B cell (primary cell): ENCODE results near the gene ALDOA. TPM values are rescaled to one million over a fixed set of nuclear protein-coding genes. Genes with fewer than 3 reads are reported as not detected.

Experiments used
- ATAC-seq: fragments of 200-7000 bp; cut with Tn5 transposase; one replicate; pipeline ENCODE4 v1.10.0; 2021; ENCODE audit warnings: low read depth, mild to moderate bottlenecking, moderate number of reproducible peaks, moderate library complexity
- CTCF ChIA-PET: fragments of 350-600 bp; sonication (Branson Sonifier 250); formaldehyde crosslinking; loops from one replicate; lab custom pipeline; 2021; ENCODE audit warnings: antibody characterized with exemption, inconsistent platforms; lab: Charles Lee
- POLR2A ChIA-PET: fragments of 350-600 bp; sonication (Branson Sonifier 250); formaldehyde crosslinking; loops from one replicate; lab custom pipeline; 2021; ENCODE audit warnings: antibody characterized with exemption; lab: Charles Lee
- DNase-seq: peaks from one replicate; pipeline ENCODE4 v3.0.0; 2013
- H2AFZ ChIP-seq: 2 replicates; pipeline ENCODE4 v1.6.1; 2012; ENCODE audit warnings: mild to moderate bottlenecking, low read depth, low read length; ENCODE audit not compliant: insufficient read depth, poor library complexity, severe bottlenecking
- H3K27ac ChIP-seq, 2 donors: 1 replicate in 1 of 2; 2 replicates in 1 of 2; pipeline ENCODE4 v1.5.1; 2012 to 2013; ENCODE audit warnings: low read length in 2 of 2, mild to moderate bottlenecking in 2 of 2, moderate library complexity in 1 of 2
- H3K27me3 ChIP-seq, 4 experiments: fragments of 200-600 bp in 1 of 4; sonication (generic) in 1 of 4; replicated peaks in 1 of 4; 1 replicate in 2 of 4; 2 replicates in 2 of 4; pipeline versions ENCODE4 v1.6.1 to v1.7.0; 2013 to 2016; ENCODE audit warnings: low read length in 3 of 4, mild to moderate bottlenecking in 2 of 4, mixed read lengths in 1 of 4, moderate library complexity in 1 of 4; ENCODE audit not compliant: insufficient read depth in 4 of 4, control insufficient read depth in 3 of 4; ENCODE audit errors: control extremely low read depth in 1 of 4
- H3K36me3 ChIP-seq, 2 experiments: replicated peaks in 1 of 2; 1 replicate in 1 of 2; 2 replicates in 1 of 2; pipeline versions ENCODE4 v1.6.1 to v1.7.1; 2013; ENCODE audit warnings: low read length in 1 of 2; ENCODE audit not compliant: insufficient read depth in 2 of 2, control insufficient read depth in 1 of 2; ENCODE audit errors: control extremely low read depth in 1 of 2, extremely low read depth in 1 of 2
- H3K4me1 ChIP-seq, 2 donors: fragments of 200-600 bp in 1 of 2; sonication (generic) in 1 of 2; 1 replicate in 1 of 2; 2 replicates in 1 of 2; pipeline versions ENCODE4 v1.5.1 to v1.6.1; 2013 to 2017; ENCODE audit warnings: low read length in 2 of 2; ENCODE audit not compliant: control insufficient read depth in 2 of 2, insufficient read depth in 2 of 2
- H3K4me2 ChIP-seq: replicated peaks from 2 replicates; pipeline ENCODE3; 2012; ENCODE audit warnings: mild to moderate bottlenecking, low read depth, low read length; ENCODE audit not compliant: poor library complexity, severe bottlenecking
- H3K4me3 ChIP-seq, 5 experiments: fragments of 200-600 bp in 1 of 5; sonication (generic) in 1 of 5; 1 replicate in 3 of 5; 2 replicates in 2 of 5; pipeline versions ENCODE4 v1.5.1 to v1.7.0; 2011 to 2016; ENCODE audit warnings: low read length in 4 of 5, mild to moderate bottlenecking in 4 of 5, low read depth in 2 of 5, control low read depth in 1 of 5, moderate library complexity in 1 of 5; ENCODE audit not compliant: insufficient read depth in 1 of 5; ENCODE audit errors: control extremely low read depth in 1 of 5, extremely low read depth in 1 of 5
- H3K79me2 ChIP-seq: fragments of 200-600 bp; sonication (generic); one replicate; pipeline ENCODE4 v1.6.0; 2016; ENCODE audit warnings: low read length; ENCODE audit not compliant: control insufficient read depth, insufficient read depth
- H3K9ac ChIP-seq: fragments of 200-600 bp; sonication (generic); 2 replicates; pipeline ENCODE4 v1.6.1; 2017; ENCODE audit warnings: mild to moderate bottlenecking, low read length, moderate library complexity
- H3K9me3 ChIP-seq, 3 donors: one replicate each; pipeline versions ENCODE4 v1.6.1 to v1.7.1; 2013; ENCODE audit warnings: low read length in 2 of 3; ENCODE audit not compliant: control insufficient read depth in 2 of 3, insufficient read depth in 1 of 3; ENCODE audit errors: control extremely low read depth in 1 of 3
- H4K20me1 ChIP-seq: 2 replicates; pipeline ENCODE4 v1.6.0; 2012; ENCODE audit warnings: mild to moderate bottlenecking, low read length; ENCODE audit not compliant: insufficient read depth, control insufficient read depth, poor library complexity, severe bottlenecking
- H3K27ac Mint-ChIP-seq: one replicate; pipeline ENCODE4 v1.8.0; 2021; ENCODE audit warnings: mixed read lengths
- H3K27me3 Mint-ChIP-seq: one replicate; pipeline ENCODE4 v1.8.0; 2021; ENCODE audit warnings: mixed read lengths
- H3K4me1 Mint-ChIP-seq: one replicate; pipeline ENCODE4 v1.8.0; 2021; ENCODE audit warnings: mixed read lengths
- H3K4me3 Mint-ChIP-seq: one replicate; pipeline ENCODE4 v1.8.0; 2021; ENCODE audit warnings: mixed read lengths
- H3K9me3 Mint-ChIP-seq: one replicate; pipeline ENCODE4 v1.8.0; 2022; ENCODE audit warnings: mixed read lengths; ENCODE audit not compliant: insufficient read depth
- CTCF ChIP-seq: fragments of 200-600 bp; IDR thresholded peaks from one replicate; pipeline ENCODE4 v1.8.0; 2022; ENCODE audit warnings: antibody characterized with exemption, mild to moderate bottlenecking
- EZH2 ChIP-seq: IDR thresholded peaks from 2 replicates; pipeline ENCODE4 v1.6.1; 2012; ENCODE audit warnings: borderline replicate concordance, low read depth, mild to moderate bottlenecking, moderate library complexity, low read length; ENCODE audit not compliant: insufficient read depth, poor library complexity, severe bottlenecking
- WGBS: methylation state at CpG from one replicate; pipeline ENCODE4 v1.1.5; 2013; ENCODE audit warnings: missing lambda C conversion rate; ENCODE audit not compliant: insufficient coverage; 5-methylcytosine and 5-hydroxymethylcytosine counted together
- intact Hi-C: fragments of 100-400 bp; cut with micrococcal nuclease; formaldehyde crosslinking; loops from one replicate; pipeline ENCODE4 v1.10.0; 2022
- polyA plus RNA-seq: library from polyadenylated mRNA; depleted of rRNA; stranded (reverse); fragments of >200 nt; gene quantifications from 2 replicates; pipeline ENCODE4 v1.2.3, GENCODE V29; 2012
- total RNA-seq, 2 donors: library from RNA; stranded (reverse); fragments of 120-200 nt in 1 of 2; gene quantifications; 1 replicate in 1 of 2; 2 replicates in 1 of 2; pipeline versions ENCODE4 v1.2.3 to v1.2.4, GENCODE V29; 2013 to 2022

Gene ALDOA
- total and polyA plus RNA-seq, 2 donors (not counting 1 experiment from before 2014, with no cell fraction given) = 329 to 343 TPM

DNA sequence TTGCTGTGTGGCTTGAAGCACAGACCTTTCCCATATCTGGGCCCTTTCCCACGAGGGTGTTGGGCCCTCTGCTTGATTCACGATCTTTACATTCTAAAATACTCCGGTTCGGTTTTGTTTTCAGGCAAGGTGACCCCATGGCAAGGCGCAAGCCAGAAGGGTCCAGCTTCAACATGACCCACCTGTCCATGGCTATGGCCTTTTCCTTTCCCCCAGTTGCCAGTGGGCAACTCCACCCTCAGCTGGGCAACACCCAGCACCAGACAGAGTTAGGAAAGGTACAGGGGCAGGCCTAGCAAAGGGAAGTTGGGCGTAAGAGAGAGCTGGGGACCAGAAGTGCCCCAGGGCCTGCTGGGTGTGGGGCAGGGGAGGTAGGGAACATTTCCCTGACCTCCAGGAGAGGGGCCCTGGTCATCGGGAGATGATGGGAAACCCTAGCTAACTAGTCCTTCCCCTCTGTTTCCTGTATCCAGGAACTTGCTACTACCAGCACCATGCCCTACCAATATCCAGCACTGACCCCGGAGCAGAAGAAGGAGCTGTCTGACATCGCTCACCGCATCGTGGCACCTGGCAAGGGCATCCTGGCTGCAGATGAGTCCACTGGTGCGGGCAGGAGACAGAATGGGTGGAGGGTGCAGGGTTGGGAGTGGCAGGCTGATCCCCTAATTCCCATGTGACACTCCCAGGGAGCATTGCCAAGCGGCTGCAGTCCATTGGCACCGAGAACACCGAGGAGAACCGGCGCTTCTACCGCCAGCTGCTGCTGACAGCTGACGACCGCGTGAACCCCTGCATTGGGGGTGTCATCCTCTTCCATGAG, 1.4 kb downstream of the ALDOA start:
- H4K20me1 ChIP-seq = peaks cover 48% of the 10 kb centered on the region
- CTCF ChIA-PET = interaction anchor here (0.6 to 3.4 kb wide), 8 partner anchors 10 to 46 kb away, joined by 3 to 18 read pairs (median 4); partner anchors contain the start of genes GDPD3, TBX6 and YPEL3

More for the DNA sequence above, 1.4 kb downstream of the ALDOA start:
- Histone ChIP-seq H3K36me3 (peaks cover 15 to 48% of the 10 kb centered on the region in 2 experiments), H3K79me2 (peaks cover 53% of the 10 kb centered on the region), H3K9me3 (no peaks in the 10 kb centered on the region), H3K4me1 (peaks cover 16 to 42% of the 10 kb centered on the region in 2 donors), H3K27ac (peak overlapping the region; percentile 82 to 88), H2AFZ (no peak overlapping the region), H3K4me2 (peak overlapping the region; percentile 95), H3K27me3 (no peaks in the 10 kb centered on the region), H3K9ac (peak overlapping the region; percentile 73), H3K4me3 (peak overlapping the region; percentile 64 to 96 (median 87))
- no peak for TF ChIP-seq CTCF
- no peak for TF ChIP-seq EZH2
- no peaks in the 10 kb centered on the region for H3K9me3 Mint-ChIP-seq
- 85% methylated on average over 10 of the region's 21 CpGs for WGBS
- H3K4me3 Mint-ChIP-seq = peak overlapping the region; percentile 100
- peaks cover 31% of the 10 kb centered on the region for H3K4me1 Mint-ChIP-seq
- peak overlapping the region; percentile 99 for H3K27ac Mint-ChIP-seq
- intact Hi-C loops = loop anchor here (10.0 kb wide), 2 partner anchors 308 to 628 kb away; partner anchors contain the start of genes MYL11, SRCAP and TBC1D10B
- no peak for DNase-seq
- POLR2A ChIA-PET = interaction anchor here (0.6 to 3.0 kb wide), 6 partner anchors 10 to 1755 kb away, joined by 3 to 61 read pairs (median 7); partner anchors contain the start of genes CORO1A, TBX6 and YPEL3
- no peaks in the 10 kb centered on the region for H3K27me3 Mint-ChIP-seq
- no peak for ATAC-seq
